ENCODE measurements around the gene COX5A. TPM values are rescaled to one million over a fixed set of nuclear protein-coding genes. Genes with fewer than 3 reads are reported as not detected.

The COX5A gene
- total and polyA plus RNA-seq, 2 of the 13 experiments (the other 11 are each of a cell fraction or from before 2014, with no cell fraction given) = 158 to 218 TPM

DNA sequence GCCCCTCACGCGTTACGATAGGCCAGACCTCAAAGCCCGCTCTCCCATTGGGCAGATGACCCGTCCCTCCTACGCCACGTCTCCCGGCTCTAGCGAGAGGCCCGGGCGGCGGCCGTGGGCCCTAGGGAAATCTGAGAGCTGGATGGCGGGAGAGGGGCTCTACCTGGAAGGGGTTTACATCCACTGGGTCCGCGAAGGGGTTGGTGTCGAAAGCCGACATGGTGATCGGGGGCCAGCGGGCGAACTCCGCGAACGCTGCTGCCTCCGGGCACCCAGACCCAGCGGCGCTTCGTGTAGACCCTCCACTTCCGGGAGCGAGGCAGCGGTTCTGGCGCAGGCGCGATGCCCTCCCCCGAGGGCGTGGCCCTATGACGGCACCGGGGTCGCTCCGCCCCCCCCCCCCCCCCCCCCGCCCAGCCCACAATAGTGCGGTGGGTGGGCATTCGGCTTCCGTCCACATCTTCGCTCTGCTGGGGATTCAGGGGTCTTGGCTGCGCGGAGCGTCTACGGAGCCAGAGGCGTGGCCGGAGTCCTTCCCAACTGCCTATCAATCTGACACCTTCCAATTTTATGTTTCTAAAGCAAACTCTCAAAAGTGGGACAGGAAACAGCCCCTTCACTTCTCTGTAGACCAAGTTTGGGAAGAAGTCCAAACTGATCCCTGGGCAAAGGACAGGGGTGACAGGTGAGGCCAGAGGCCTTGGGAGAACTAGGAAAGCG is 64.7 kb downstream of the COX5A start, which contains the start of gene SCAMP2:
Gene SCAMP2 (minus strand): TSS at position 330 of the 720 bp plus-strand sequence. CDS start 110 bp downstream, at position 220.
- peak within 1 kb of the TSS; percentile 97 for H3K4me2 ChIP-seq (ENCODE audit: low read depth, low read length)
- DNase-seq (ENCODE audit: low spot score) (peak; percentile 91), ATAC-seq (peak; percentile 98), FAIRE-seq (peak; percentile 72)
- peaks cover 0 to 10% of the 10 kb centered on the region in 2 experiments; a peak in 1 of 5 replicates for H3K27me3 ChIP-seq (ENCODE audit: control insufficient read depth in 1 of 2, insufficient read depth in 2 of 2, low read length in 2 of 2)
- no TSS peak for BruUV-seq (replicated peaks)
- H3K79me2 ChIP-seq (ENCODE audit: insufficient read depth, low read length) = peaks cover 41% of the 10 kb centered on the region
- peaks cover 13% of the 10 kb centered on the region for H4K20me1 ChIP-seq (ENCODE audit: insufficient read depth, low read length)
- peak within 1 kb of the TSS; percentile 93 for H3K27ac ChIP-seq (ENCODE audit: extremely low read length, insufficient read depth, low read length)
- POLR2A ChIA-PET = interaction anchor here (0.7 to 1.9 kb wide), 8 partner anchors 10 to 34 kb away, joined by 3 to 10 read pairs (median 3); partner anchors contain the start of genes FAM219B, MPI and ULK3
- H3K4me3 ChIP-seq (replicated peaks in 1 of 3; ENCODE audit: insufficient read depth in 1 of 3, low read depth in 2 of 3, low read length in 3 of 3) = peak within 1 kb of the TSS; percentile 83 to 98 (median 98)
- WGBS (ENCODE audit: low lambda C conversion rate) = 13% methylated on average over 3 of the region's 52 CpGs
- peak within 1 kb of the TSS; percentile 98 for H3K9ac ChIP-seq (ENCODE audit: insufficient read depth, low read depth, low read length)
- H3K9me3 ChIP-seq (ENCODE audit: low read length) = no peaks in the 10 kb centered on the region
- peak within 1 kb of the TSS; percentile 82 for H2AFZ ChIP-seq (ENCODE audit: low read length)
- H3K36me3 ChIP-seq (replicated peaks in 1 of 2; ENCODE audit: control insufficient read depth in 1 of 2, insufficient read depth in 2 of 2, low read length in 2 of 2) = peaks cover 0 to 1% of the 10 kb centered on the region in 2 experiments; a peak in 2 of 5 replicates
- intact Hi-C loops (cut with micrococcal nuclease; ENCODE audit: unreplicated experiment) (no loop called here), in situ Hi-C loops (cut with HindIII; ENCODE audit: extremely low pct_ligation_motif_present, low pct_unique_long_range_greater_than_20kb) (no loop called here)
- CTCF ChIA-PET (ENCODE audit: low intra/inter-chr PET ratio, low total read pairs) = no interaction called here
- H3K4me1 ChIP-seq (ENCODE audit: insufficient read depth, low read length) = peaks cover 48% of the 10 kb centered on the region
- no peak for TF ChIP-seq PAX8 (CRISPR knock-in tag; IDR thresholded peaks at IDR 0.05; ENCODE audit: borderline replicate concordance)
- no peak; the same call in 1 of the 2 replicates for TF ChIP-seq ZNF703 (CRISPR knock-in tag; IDR thresholded peaks at IDR 0.05; ENCODE audit: borderline replicate concordance)
- no peak for TF ChIP-seq HMGA1 (CRISPR knock-in tag; conservative IDR thresholded peaks at IDR 0.05)
- TF ChIP-seq PHF21A (CRISPR knock-in tag; IDR thresholded peaks at IDR 0.05) = no peak
- TF ChIP-seq HNRNPUL1 (IDR thresholded peaks at IDR 0.05; ENCODE audit: low read depth, low read length) = no peak
- TF ChIP-seq HOXD1 (CRISPR knock-in tag; IDR thresholded peaks at IDR 0.05) = peak; percentile 65; the same call in 1 of the 2 replicates
- TF ChIP-seq ZNF484 (CRISPR knock-in tag; IDR thresholded peaks at IDR 0.05; ENCODE audit: borderline replicate concordance, low read depth) = no peak
- TF ChIP-seq ZNF557 (CRISPR knock-in tag; IDR thresholded peaks at IDR 0.05) = no peak
- TF ChIP-seq ZNF737 (CRISPR knock-in tag; IDR thresholded peaks at IDR 0.05; ENCODE audit: borderline replicate concordance) = no peak
- TF ChIP-seq, protein P1, sequence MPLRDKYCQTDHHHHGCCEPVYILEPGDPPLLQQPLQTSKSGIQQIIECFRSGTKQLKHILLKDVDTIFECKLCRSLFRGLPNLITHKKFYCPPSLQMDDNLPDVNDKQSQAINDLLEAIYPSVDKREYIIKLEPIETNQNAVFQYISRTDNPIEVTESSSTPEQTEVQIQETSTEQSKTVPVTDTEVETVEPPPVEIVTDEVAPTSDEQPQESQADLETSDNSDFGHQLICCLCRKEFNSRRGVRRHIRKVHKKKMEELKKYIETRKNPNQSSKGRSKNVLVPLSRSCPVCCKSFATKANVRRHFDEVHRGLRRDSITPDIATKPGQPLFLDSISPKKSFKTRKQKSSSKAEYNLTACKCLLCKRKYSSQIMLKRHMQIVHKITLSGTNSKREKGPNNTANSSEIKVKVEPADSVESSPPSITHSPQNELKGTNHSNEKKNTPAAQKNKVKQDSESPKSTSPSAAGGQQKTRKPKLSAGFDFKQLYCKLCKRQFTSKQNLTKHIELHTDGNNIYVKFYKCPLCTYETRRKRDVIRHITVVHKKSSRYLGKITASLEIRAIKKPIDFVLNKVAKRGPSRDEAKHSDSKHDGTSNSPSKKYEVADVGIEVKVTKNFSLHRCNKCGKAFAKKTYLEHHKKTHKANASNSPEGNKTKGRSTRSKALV (CRISPR knock-in tag; IDR thresholded peaks at IDR 0.05) = no peak
- TF ChIP-seq JUN (CRISPR knock-in tag; IDR thresholded peaks at IDR 0.05) = 0 out of 2 replicates have a peak, but pooled peaks have one; percentile 53
- TF ChIP-seq NR2C2 (CRISPR knock-in tag; IDR thresholded peaks at IDR 0.05; ENCODE audit: borderline replicate concordance) = peak; percentile 73; the same call in 1 of the 2 replicates
- peak; percentile 67; the same call in 1 of the 2 replicates for TF ChIP-seq TGIF2 (CRISPR knock-in tag; IDR thresholded peaks at IDR 0.05)
- TF ChIP-seq CREB1 (IDR thresholded peaks at IDR 0.05) = peak; percentile 91
- peak; percentile 88 for TF ChIP-seq CREB1 (CRISPR knock-in tag; IDR thresholded peaks at IDR 0.05)
- no peak for TF ChIP-seq TSC22D2 (CRISPR knock-in tag; IDR thresholded peaks at IDR 0.05; ENCODE audit: borderline replicate concordance)
- no peak for TF ChIP-seq SOX13 (IDR thresholded peaks at IDR 0.05)
- no peak for TF ChIP-seq SOX13 (CRISPR knock-in tag; conservative IDR thresholded peaks at IDR 0.05 in 1 of 2, IDR thresholded peaks at IDR 0.05 in 1 of 2)
- TF ChIP-seq, protein P2, sequence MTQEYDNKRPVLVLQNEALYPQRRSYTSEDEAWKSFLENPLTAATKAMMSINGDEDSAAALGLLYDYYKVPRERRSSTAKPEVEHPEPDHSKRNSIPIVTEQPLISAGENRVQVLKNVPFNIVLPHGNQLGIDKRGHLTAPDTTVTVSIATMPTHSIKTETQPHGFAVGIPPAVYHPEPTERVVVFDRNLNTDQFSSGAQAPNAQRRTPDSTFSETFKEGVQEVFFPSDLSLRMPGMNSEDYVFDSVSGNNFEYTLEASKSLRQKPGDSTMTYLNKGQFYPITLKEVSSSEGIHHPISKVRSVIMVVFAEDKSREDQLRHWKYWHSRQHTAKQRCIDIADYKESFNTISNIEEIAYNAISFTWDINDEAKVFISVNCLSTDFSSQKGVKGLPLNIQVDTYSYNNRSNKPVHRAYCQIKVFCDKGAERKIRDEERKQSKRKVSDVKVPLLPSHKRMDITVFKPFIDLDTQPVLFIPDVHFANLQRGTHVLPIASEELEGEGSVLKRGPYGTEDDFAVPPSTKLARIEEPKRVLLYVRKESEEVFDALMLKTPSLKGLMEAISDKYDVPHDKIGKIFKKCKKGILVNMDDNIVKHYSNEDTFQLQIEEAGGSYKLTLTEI (CRISPR knock-in tag; conservative IDR thresholded peaks at IDR 0.05) = no peak
- TF ChIP-seq ZNF563 (CRISPR knock-in tag; IDR thresholded peaks at IDR 0.05) = no peak
- TF ChIP-seq REL (CRISPR knock-in tag; conservative IDR thresholded peaks at IDR 0.05) = no peak
- TF ChIP-seq MEIS1 (CRISPR knock-in tag; IDR thresholded peaks at IDR 0.05; ENCODE audit: borderline replicate concordance) = no peak

Measured in HepG2 (cell line).